ENCODE data around the gene CAMK2A. TPM values are rescaled to one million over a fixed set of nuclear protein-coding genes. Genes with fewer than 3 reads are reported as not detected.

Gene CAMK2A
- total RNA-seq, 4 donors from 2014 or later: 0.20 to 2.4 (median 1.3) TPM

GRCh38 chr5:150262502-150262901, 27.1 kb downstream of the CAMK2A start:
- H3K9me3 ChIP-seq: no peaks in the 10 kb centered on the region
- H3K4me3 ChIP-seq: no peak overlapping the region
- 92 to 93% methylated on average over 7 of the region's 7 CpGs for WGBS, 2 donors
- no peak for TF ChIP-seq CTCF (IDR thresholded peaks at IDR 0.05)
- no peak for TF ChIP-seq POLR2A (IDR thresholded peaks at IDR 0.05)
- TF ChIP-seq EP300 (IDR thresholded peaks at IDR 0.05): no peak
- no peak for DNase-seq (ENCODE audit: low spot score in 2 of 2)
- H3K4me1 ChIP-seq: peaks cover 0 to 22% (median 0%) of the 10 kb centered on the region in 4 donors
- no peaks in the 10 kb centered on the region for H3K27me3 ChIP-seq
- no peaks in the 10 kb centered on the region for H3K36me3 ChIP-seq
- no peak overlapping the region for H3K27ac ChIP-seq

- no peaks in the 10 kb centered on the region for H3K9me3 ChIP-seq
- H3K27ac ChIP-seq: no peak overlapping the region
- H3K4me1 ChIP-seq: peaks cover 0 to 14% (median 0%) of the 10 kb centered on the region in 4 donors
- WGBS, 2 donors: 67 to 68% methylated on average over 7 to 8 of the region's 8 CpGs
- H3K36me3 ChIP-seq: no peaks in the 10 kb centered on the region
- no peak for DNase-seq (ENCODE audit: low spot score in 2 of 2)
- TF ChIP-seq POLR2A (IDR thresholded peaks at IDR 0.05) (no peak), EP300 (IDR thresholded peaks at IDR 0.05) (no peak), CTCF (IDR thresholded peaks at IDR 0.05) (no peak)
- H3K4me3 ChIP-seq: no peak overlapping the region
- H3K27me3 ChIP-seq: no peaks in the 10 kb centered on the region
Observed at GRCh38 chr5:150261231-150261630, 28.3 kb downstream of the CAMK2A start.

GRCh38 chr5:150258130-150258529, 31.4 kb downstream of the CAMK2A start:
- Histone ChIP-seq H3K4me3 (no peak overlapping the region), H3K27ac (no peak overlapping the region), H3K36me3 (no peaks in the 10 kb centered on the region), H3K4me1 (peaks cover 0 to 21% (median 5%) of the 10 kb centered on the region in 4 donors), H3K9me3 (no peaks in the 10 kb centered on the region), H3K27me3 (no peaks in the 10 kb centered on the region)
- DNase-seq (ENCODE audit: low spot score in 2 of 2): no peak
- 36 to 62% methylated on average over 5 to 6 of the region's 6 CpGs for WGBS, 2 donors
- TF ChIP-seq EP300 (IDR thresholded peaks at IDR 0.05): no peak
- TF ChIP-seq POLR2A (IDR thresholded peaks at IDR 0.05): no peak
- TF ChIP-seq CTCF (IDR thresholded peaks at IDR 0.05): no peak

- 81 to 90% methylated on average over 10 to 11 of the region's 11 CpGs for WGBS, 2 donors
- TF ChIP-seq CTCF (IDR thresholded peaks at IDR 0.05): no peak
- no peak for TF ChIP-seq EP300 (IDR thresholded peaks at IDR 0.05)
- no peak for TF ChIP-seq POLR2A (IDR thresholded peaks at IDR 0.05)
- Histone ChIP-seq H3K27ac (no peak overlapping the region), H3K9me3 (no peaks in the 10 kb centered on the region), H3K36me3 (no peaks in the 10 kb centered on the region), H3K4me3 (no peak overlapping the region), H3K27me3 (no peaks in the 10 kb centered on the region), H3K4me1 (peaks cover 0 to 21% (median 5%) of the 10 kb centered on the region in 4 donors)
- no peak for DNase-seq (ENCODE audit: low spot score in 2 of 2)
Observed at GRCh38 chr5:150257424-150257823, 32.1 kb downstream of the CAMK2A start.

- peaks cover 0 to 21% (median 5%) of the 10 kb centered on the region in 4 donors for H3K4me1 ChIP-seq
- no peak for DNase-seq (ENCODE audit: low spot score in 2 of 2)
- WGBS, 2 donors: 71 to 77% methylated on average over 12 of the region's 12 CpGs
- no peak overlapping the region for H3K27ac ChIP-seq
- TF ChIP-seq POLR2A (IDR thresholded peaks at IDR 0.05) (no peak), CTCF (IDR thresholded peaks at IDR 0.05) (no peak), EP300 (IDR thresholded peaks at IDR 0.05) (no peak)
- H3K36me3 ChIP-seq: no peaks in the 10 kb centered on the region
- H3K4me3 ChIP-seq: no peak overlapping the region
- H3K27me3 ChIP-seq: no peaks in the 10 kb centered on the region
- no peaks in the 10 kb centered on the region for H3K9me3 ChIP-seq
Observed at GRCh38 chr5:150256410-150257064, 33.0 kb downstream of the CAMK2A start.

Data from tibial nerve (tissue), 4 donors.